Neural crest cell (in vitro differentiated cells): ENCODE results near the gene QRFPR. TPM values are rescaled to one million over a fixed set of nuclear protein-coding genes. Genes with fewer than 3 reads are reported as not detected.
A peak's percentile ranks its signal among the peaks of the same experiment; 100 is the strongest.

Source experiments
- DNase-seq: peaks from one replicate; pipeline ENCODE4 v3.0.0; 2021; ENCODE audit warnings: low read depth, mixed read lengths, low spot score
- H3K27ac Mint-ChIP-seq: one replicate; pipeline ENCODE4 v1.8.0; 2021; ENCODE audit warnings: mild to moderate bottlenecking, mixed read lengths; ENCODE audit not compliant: unreplicated experiment
- H3K27me3 Mint-ChIP-seq: 2 replicates; pipeline ENCODE4 v1.8.0; 2021; ENCODE audit warnings: low read depth, mild to moderate bottlenecking, mixed read lengths
- H3K36me3 Mint-ChIP-seq: 2 replicates; pipeline ENCODE4 v1.8.0; 2021; ENCODE audit warnings: low read depth, mild to moderate bottlenecking, mixed read lengths
- H3K4me1 Mint-ChIP-seq: 2 replicates; pipeline ENCODE4 v1.8.0; 2021; ENCODE audit warnings: mixed read lengths
- H3K4me3 Mint-ChIP-seq: one replicate; pipeline ENCODE4 v1.8.0; 2021; ENCODE audit warnings: mild to moderate bottlenecking, mixed read lengths
- H3K9me3 Mint-ChIP-seq: 2 replicates; pipeline ENCODE4 v1.8.0; 2021; ENCODE audit warnings: mixed read lengths
- CTCF ChIP-seq: fragments of 200-600 bp; sonication (generic); conservative IDR thresholded peaks from 2 replicates; pipeline ENCODE4 v1.5.0; 2021; ENCODE audit warnings: antibody characterized with exemption, mild to moderate bottlenecking
- total RNA-seq: library from RNA; stranded (reverse); gene quantifications from 2 replicates; pipeline ENCODE4 v1.2.1, GENCODE V29; 2021

The QRFPR gene
- total RNA-seq, 1 donor from 2014 or later = 0.51 TPM

GRCh38 chr4:121397941-121398601 lies 17.3 kb upstream of the QRFPR start:
- Mint-ChIP-seq H3K36me3 (no peaks in the 10 kb centered on the region), H3K4me3 (no peak overlapping the region), H3K9me3 (no peaks in the 10 kb centered on the region), H3K27me3 (no peaks in the 10 kb centered on the region), H3K27ac (no peak overlapping the region), H3K4me1 (no peaks in the 10 kb centered on the region)
- no peak for TF ChIP-seq CTCF
- DNase-seq = no peak

- DNase-seq = no peak
- Mint-ChIP-seq H3K4me1 (no peaks in the 10 kb centered on the region), H3K27ac (no peak overlapping the region), H3K36me3 (no peaks in the 10 kb centered on the region), H3K27me3 (no peaks in the 10 kb centered on the region), H3K4me3 (no peak overlapping the region), H3K9me3 (no peaks in the 10 kb centered on the region)
- TF ChIP-seq CTCF = no peak
Observed at GRCh38 chr4:121397434-121397833, 16.6 kb upstream of the QRFPR start.

GRCh38 chr4:121392426-121393086 lies 11.7 kb upstream of the QRFPR start:
- no peak overlapping the region for H3K27ac Mint-ChIP-seq
- no peak for DNase-seq
- no peak for TF ChIP-seq CTCF
- H3K27me3 Mint-ChIP-seq = no peaks in the 10 kb centered on the region
- no peaks in the 10 kb centered on the region for H3K9me3 Mint-ChIP-seq
- no peak overlapping the region for H3K4me3 Mint-ChIP-seq
- no peaks in the 10 kb centered on the region for H3K4me1 Mint-ChIP-seq
- no peaks in the 10 kb centered on the region for H3K36me3 Mint-ChIP-seq

GRCh38 chr4:121390335-121390734 lies 9.5 kb upstream of the QRFPR start:
- Mint-ChIP-seq H3K4me1 (no peaks in the 10 kb centered on the region), H3K9me3 (no peaks in the 10 kb centered on the region), H3K27ac (no peak overlapping the region), H3K36me3 (no peaks in the 10 kb centered on the region), H3K4me3 (no peak overlapping the region), H3K27me3 (peaks cover 8% of the 10 kb centered on the region)
- no peak for TF ChIP-seq CTCF
- no peak for DNase-seq

GRCh38 chr4:121379276-121379675 lies 1.5 kb downstream of the QRFPR start:
- H3K9me3 Mint-ChIP-seq = peaks cover 2% of the 10 kb centered on the region
- DNase-seq = no peak
- H3K4me1 Mint-ChIP-seq = peaks cover 7% of the 10 kb centered on the region
- no peaks in the 10 kb centered on the region for H3K36me3 Mint-ChIP-seq
- peak overlapping the region; percentile 81 for H3K4me3 Mint-ChIP-seq
- H3K27ac Mint-ChIP-seq = no peak overlapping the region
- H3K27me3 Mint-ChIP-seq = peaks cover 84% of the 10 kb centered on the region
- TF ChIP-seq CTCF = no peak
